Astrocyte of the cerebellum (primary cell): ENCODE data around the gene TBC1D14.

Experiments
- DNase-seq: peaks from one replicate; pipeline ENCODE4 v3.0.0-alpha.2; 2011; ENCODE audit warnings: low read depth
- H3K4me3 ChIP-seq: 2 replicates; pipeline ENCODE4 v1.5.1; 2011; ENCODE audit warnings: mild to moderate bottlenecking, low read depth, low read length, moderate library complexity
- in situ Hi-C: cut with HindIII; loops from 2 replicates; pipeline ENCODE4 v1.10.0; 2017; ENCODE audit warnings: low sequenced_read_pairs
- TF ChIP-seq, protein P1 (sequence below): IDR thresholded peaks from 2 replicates; pipeline ENCODE4 v1.5.1; 2012; ENCODE audit warnings: low read length, low read depth, moderate library complexity, mild to moderate bottlenecking; ENCODE audit errors: missing control alignments

The TBC1D14 gene

GRCh38 chr4:7027284-7027683, 117.7 kb downstream of the TBC1D14 start:
- no peak overlapping the region for H3K4me3 ChIP-seq
- in situ Hi-C loops, result no loop called here
- DNase-seq, result no peak
- TF ChIP-seq, protein P1, sequence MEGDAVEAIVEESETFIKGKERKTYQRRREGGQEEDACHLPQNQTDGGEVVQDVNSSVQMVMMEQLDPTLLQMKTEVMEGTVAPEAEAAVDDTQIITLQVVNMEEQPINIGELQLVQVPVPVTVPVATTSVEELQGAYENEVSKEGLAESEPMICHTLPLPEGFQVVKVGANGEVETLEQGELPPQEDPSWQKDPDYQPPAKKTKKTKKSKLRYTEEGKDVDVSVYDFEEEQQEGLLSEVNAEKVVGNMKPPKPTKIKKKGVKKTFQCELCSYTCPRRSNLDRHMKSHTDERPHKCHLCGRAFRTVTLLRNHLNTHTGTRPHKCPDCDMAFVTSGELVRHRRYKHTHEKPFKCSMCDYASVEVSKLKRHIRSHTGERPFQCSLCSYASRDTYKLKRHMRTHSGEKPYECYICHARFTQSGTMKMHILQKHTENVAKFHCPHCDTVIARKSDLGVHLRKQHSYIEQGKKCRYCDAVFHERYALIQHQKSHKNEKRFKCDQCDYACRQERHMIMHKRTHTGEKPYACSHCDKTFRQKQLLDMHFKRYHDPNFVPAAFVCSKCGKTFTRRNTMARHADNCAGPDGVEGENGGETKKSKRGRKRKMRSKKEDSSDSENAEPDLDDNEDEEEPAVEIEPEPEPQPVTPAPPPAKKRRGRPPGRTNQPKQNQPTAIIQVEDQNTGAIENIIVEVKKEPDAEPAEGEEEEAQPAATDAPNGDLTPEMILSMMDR, result no peak

DNA sequence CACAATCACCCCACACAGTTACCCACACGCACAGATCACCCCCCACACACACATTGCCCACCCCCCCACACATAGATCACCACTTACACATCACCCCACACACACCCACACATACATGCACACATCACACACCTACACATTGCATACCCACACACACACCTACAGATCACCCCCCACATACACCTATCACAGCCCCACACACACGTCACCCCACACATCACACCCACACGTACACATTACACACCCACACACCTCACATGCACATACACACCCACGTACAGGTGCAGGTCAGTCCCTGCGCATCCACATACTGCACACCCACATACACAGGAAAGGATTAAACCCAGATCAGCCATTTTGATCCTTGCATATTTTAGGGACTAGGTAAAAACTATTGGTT, 118.3 kb downstream of the TBC1D14 start:
- TF ChIP-seq, protein P1, result no peak
- no peak for DNase-seq
- no peak overlapping the region for H3K4me3 ChIP-seq
- in situ Hi-C loops, result no loop called here

GRCh38 chr4:7029212-7029611, 119.6 kb downstream of the TBC1D14 start:
- in situ Hi-C loops, result no loop called here
- no peak for DNase-seq
- no peak overlapping the region for H3K4me3 ChIP-seq
- TF ChIP-seq, protein P1, result no peak

- H3K4me3 ChIP-seq, result no peak overlapping the region
- no peak for DNase-seq
- TF ChIP-seq, protein P1, result no peak
- in situ Hi-C loops, result no loop called here
Observed at GRCh38 chr4:7029921-7030320, 120.3 kb downstream of the TBC1D14 start.

- no peak for DNase-seq
- TF ChIP-seq, protein P1, result no peak
- H3K4me3 ChIP-seq, result no peak overlapping the region
- in situ Hi-C loops, result no loop called here
Observed at GRCh38 chr4:7030856-7031255, 121.2 kb downstream of the TBC1D14 start.

- H3K4me3 ChIP-seq, result no peak overlapping the region
- no peak for DNase-seq
- TF ChIP-seq, protein P1, result no peak
- in situ Hi-C loops, result no loop called here
Observed at GRCh38 chr4:7031558-7032449, 122.2 kb downstream of the TBC1D14 start.
